ENCODE measurements around the gene UBAC1.
"Not testable (repeated sequence)": the region's sequence is repeated elsewhere in the genome, so short reads cannot be mapped to it uniquely, and the experiment has no call there.

The UBAC1 gene

DNA sequence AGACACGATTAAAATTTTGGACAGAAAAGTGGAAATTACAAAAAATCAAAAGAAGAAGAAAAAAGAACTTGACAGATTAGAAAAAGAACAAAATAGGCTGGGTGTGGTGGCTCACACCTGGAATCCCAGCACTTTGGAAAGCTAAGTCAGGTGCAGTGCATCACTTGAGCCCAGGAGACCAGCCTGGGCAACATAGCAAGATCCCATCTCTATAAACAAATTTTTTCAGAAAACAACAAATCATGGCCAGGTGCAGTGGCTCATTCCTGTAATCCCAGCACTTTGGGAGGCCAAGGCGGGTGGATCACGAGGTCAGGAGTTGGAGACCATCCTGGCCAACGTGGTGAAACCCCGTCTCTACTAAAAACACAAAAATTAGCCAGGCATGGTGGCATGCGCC is 68.8 kb downstream of the UBAC1 start:
- DNase-seq = not testable (repeated sequence)

DNA sequence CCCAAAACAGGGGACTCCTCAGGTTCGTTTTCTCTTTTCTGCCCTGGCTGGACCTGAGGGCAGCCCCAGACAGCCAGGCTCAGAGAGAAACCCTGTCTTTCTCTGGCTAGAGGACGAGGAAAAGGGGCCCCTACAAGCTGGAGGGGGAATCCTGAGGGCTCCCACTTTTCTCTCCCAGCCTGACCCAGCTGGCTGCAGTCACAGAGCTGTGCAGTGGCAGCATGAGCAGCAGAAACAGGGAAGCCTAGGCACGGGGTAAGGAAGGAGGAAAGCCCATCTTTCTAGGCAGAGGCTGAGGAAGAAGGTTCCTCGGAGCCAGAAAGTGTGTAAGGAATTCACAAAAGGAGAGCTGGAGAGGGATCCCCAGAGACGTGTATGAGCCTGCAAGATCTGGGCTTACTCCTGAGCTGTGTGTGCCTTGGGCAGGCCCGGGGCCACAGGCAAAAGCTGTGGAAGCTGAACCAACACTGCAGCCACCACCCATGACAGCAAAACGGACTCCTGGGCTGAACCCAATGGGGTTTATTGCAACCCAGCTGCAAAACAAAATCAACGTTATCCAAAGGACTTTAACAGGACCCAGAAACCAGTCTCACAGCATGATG is 70.0 kb downstream of the UBAC1 start:
- no peak for DNase-seq

GRCh38 chr9:135890190-135891026 is 70.8 kb downstream of the UBAC1 start:
- DNase-seq = no peak

DNA sequence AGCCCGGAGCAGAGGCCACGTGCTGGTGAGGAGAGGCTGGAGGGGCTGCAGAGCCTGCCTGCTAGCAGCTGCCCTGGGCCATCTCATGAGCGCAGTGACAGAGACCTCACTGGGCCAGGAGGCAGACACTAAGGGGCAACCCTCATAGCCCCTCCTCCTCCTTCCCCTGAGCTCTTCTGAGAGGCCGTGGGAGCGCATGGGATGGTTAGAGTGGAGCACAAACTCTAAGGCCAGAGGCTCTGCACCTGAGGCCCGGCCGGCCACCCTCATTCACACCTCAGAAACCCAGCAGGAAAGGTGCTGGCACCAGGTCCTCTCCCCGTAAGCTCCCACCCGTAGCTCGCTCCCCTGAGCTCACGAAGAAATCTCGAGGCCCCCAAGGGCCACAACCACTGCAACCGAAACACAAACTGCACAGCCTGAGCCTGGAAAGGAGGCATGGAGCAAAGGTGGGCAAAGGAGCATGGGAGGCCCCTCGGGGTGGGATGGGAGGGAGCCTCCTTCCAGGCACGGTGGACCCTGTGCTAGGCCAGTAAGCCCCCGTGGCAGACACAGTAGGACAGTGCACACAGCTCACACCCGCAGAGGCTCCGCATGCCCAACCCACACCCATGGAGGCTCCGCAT is 71.5 kb downstream of the UBAC1 start:
- no peak for DNase-seq

- DNase-seq = no peak
Measured at GRCh38 chr9:135888766-135889394, 72.3 kb downstream of the UBAC1 start.

DNA sequence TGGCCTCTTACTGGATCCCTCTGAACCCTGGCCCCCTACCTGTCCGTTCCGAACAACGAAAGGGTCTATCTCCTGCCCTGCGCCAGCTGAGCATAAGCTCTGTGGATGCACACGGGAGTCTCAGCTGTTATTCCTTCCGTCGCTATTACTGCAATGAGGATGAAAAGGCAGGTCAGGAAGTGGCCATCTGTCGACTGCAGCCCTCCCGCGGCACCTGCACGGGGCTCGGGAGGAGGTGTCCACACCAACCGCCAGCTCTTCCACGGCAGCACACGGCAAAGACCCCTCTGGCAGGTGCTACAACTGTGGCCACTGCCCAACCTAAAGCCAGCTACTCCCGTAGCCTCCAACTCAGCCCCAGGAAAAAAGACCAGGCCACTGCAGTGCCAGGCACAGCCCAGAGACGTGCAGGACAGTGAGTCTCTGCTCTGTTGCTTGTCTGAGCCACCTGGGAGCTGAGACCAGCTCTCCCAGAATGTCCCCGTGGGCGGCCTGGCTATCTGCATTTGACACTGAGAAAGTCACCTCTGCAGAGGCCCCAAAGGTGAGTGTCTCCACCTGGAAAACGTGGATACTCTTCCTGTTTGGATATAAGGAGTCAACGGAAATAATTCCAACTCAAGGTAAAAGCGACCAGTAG is 72.9 kb downstream of the UBAC1 start:
- no peak for DNase-seq

DNA sequence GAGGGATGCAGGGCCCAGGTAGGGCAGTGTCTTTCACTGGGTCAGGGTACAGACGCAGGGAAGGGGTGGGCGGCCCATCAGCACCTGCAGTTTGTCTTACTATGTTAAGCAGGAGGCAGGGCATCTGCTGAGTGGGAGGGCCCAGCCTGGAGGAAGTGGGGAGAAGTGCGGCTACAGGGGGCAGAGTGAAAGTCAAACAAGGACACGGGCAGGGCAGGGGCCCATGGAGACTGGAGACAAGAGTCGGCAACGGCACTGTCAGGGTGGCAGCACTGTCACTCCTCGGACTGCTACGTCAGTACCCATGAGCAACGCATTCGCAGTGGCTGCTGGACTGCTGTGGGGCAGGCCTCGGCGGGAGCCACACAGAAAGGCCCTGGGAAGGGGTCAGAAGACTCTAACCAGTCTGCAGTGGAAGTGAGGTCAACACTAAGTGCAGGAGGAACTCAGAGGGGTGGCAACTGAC is 73.6 kb downstream of the UBAC1 start:
- DNase-seq = peak; percentile 57

- DNase-seq = no peak
Measured at GRCh38 chr9:135887021-135887507, 74.1 kb downstream of the UBAC1 start.

DNA sequence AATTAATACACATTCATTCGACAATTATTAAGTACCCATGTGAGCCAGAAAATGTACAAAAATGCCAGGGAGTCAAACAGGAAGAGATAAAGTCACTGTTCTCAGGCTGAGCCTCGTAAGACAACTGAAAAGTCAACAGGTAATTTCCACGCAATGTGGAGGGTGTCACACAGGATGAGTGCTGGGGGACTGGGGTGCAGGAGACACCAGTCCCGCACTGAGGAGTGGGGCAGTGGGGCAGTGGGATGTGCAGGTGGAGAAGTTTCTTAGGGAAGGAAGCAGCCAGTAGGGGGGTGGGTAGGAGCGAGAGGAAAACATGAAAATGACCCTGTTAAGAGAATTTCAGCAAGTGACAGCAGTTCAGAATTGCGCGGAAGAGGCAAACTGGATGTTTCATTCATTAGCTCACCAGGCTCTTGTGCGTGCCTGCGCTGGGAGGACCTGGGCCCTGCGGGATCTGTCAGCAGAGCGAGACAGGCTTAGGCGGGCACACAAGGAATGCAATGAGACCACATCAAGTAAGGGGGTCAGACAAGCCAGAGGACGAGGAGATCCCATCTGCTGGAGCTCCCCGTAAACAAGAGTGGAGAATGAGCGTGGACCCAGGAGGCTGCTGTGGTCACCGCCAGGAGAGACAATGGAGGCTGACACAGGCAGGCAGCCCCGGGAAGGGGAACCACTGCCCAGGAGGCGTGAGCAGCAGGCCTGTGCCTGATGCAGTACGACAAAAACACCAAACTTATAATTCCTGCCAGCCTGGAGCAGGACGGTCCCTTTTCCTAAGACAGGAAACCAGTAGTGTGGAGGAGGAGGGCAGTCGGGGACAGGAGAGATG is 74.8 kb downstream of the UBAC1 start:
- no peak for DNase-seq

DNA sequence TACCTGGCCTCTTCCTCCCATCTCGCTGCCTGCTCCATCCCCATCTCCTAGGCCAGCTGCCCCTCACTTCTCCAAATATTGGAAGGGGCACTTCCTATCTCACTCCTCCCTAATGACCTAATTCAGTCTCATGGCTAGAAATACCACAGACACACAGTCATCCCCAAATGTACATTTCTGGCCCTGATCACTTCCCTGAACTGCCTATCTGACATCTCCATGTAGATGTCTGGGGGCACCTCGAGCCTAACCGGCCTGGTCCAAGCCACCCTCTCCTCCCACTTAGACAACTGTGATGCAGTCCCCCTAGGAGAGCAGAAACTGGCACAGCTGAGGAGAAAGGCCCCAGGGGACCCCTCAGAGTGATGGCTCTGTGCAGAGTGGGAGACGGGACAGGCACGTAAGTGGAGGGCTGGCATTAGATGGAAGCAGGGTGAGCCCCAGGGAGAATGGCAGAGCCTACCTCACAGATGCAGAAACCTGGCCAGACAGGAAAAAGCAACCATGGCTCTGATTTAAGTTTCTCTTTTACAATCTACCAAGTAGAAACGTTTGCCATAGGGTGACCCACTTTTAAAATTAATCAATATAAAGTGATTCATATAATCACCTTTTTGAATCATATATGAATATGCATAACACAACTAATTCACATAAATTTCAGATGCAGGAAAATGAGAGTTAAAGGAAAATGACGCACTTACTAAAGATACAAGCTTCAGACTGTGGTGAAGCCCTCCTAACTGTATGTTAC is 75.9 kb downstream of the UBAC1 start:
- DNase-seq = no peak

GRCh38 chr9:135884328-135885035 is 76.7 kb downstream of the UBAC1 start:
- no peak for DNase-seq

- DNase-seq = peak; percentile 1
Measured at GRCh38 chr9:135883410-135884089, 77.6 kb downstream of the UBAC1 start.

Measured in CD4-positive, alpha-beta T cell treated with Interferon gamma for 1 hour (primary cell).